K562 (cell line): Measurements from ENCODE around the gene TANK. TPM values are rescaled to one million over a fixed set of nuclear protein-coding genes. Genes with fewer than 3 reads are reported as not detected.

Source experiments
- CEBPG ChIP-seq, 3 experiments: fragments of 200-800 bp in 1 of 3; sonication (Bioruptor generic) in 1 of 3; sonication (generic) in 1 of 3; formaldehyde crosslinking in 1 of 3; IDR thresholded peaks in 2 of 3; conservative IDR thresholded peaks in 1 of 3; 2 replicates each; pipeline versions ENCODE4 v1.6.1 to v1.8.0; 2016 to 2022; ENCODE audit warnings: missing compliant biosample characterization in 2 of 3, missing genetic modification characterization in 2 of 3, mild to moderate bottlenecking in 1 of 3, missing genetic modification reagents in 1 of 3
- SIN3B ChIP-seq: fragments of 450-650 bp; IDR thresholded peaks from 2 replicates; pipeline ENCODE4 v1.6.1; 2017; ENCODE audit warnings: low read depth, mild to moderate bottlenecking, moderate library complexity
- SMC3 ChIP-seq: conservative IDR thresholded peaks from 2 replicates; pipeline ENCODE4 v1.6.1; 2011; ENCODE audit warnings: low read depth, low read length, improper control_type of control experiment; ENCODE audit not compliant: insufficient read depth
- polyA plus RNA-seq, 8 experiments: library from polyadenylated mRNA; depleted of rRNA in 4 of 8; stranded (reverse) in 5 of 8; unstranded in 3 of 8; fragments of >200 nt; fragmentation: Nextera tagmentation in 2 of 8; fragmentation: Illumina TruSeq in 1 of 8; extraction: Ambion mirVana in 2 of 8; extraction: Trizol in 1 of 8; gene quantifications; 2 replicates each; pipeline versions ENCODE4 v1.2.1 to v1.2.3, GENCODE V29; 2011 to 2014; ENCODE audit warnings: inconsistent platforms in 1 of 8, missing spikeins in 1 of 8
- total RNA-seq, 7 experiments: library from RNA; depleted of rRNA in 6 of 7; stranded (reverse); fragments of >200 nt in 6 of 7; fragmentation: Illumina TruSeq in 2 of 7; extraction: Trizol in 2 of 7; gene quantifications; 2 replicates each; pipeline versions ENCODE4 v1.2.1 to v1.2.3, GENCODE V29; 2011 to 2021; ENCODE audit warnings: low replicate concordance in 1 of 7
- TF ChIP-seq, protein P1 (sequence below), 2 experiments: fragments of 450-650 bp; formaldehyde crosslinking in 1 of 2; IDR thresholded peaks; 2 replicates each; pipeline versions ENCODE4 v1.4.0 to v1.6.1; 2014 to 2020; ENCODE audit warnings: mild to moderate bottlenecking in 2 of 2, borderline replicate concordance in 1 of 2, low read depth in 1 of 2
- TF ChIP-seq, protein P2 (sequence below), 3 experiments: IDR thresholded peaks in 2 of 3; conservative IDR thresholded peaks in 1 of 3; 2 replicates each; pipeline ENCODE4 v1.5.1; 2011 to 2012; ENCODE audit warnings: low read length in 3 of 3, mild to moderate bottlenecking in 3 of 3, control low read depth in 2 of 3, improper control_type of control experiment in 1 of 3, inconsistent platforms in 1 of 3, low read depth in 1 of 3, mixed read lengths in 1 of 3, moderate library complexity in 1 of 3; ENCODE audit not compliant: insufficient read depth in 2 of 3

TANK gene
- total and polyA plus RNA-seq, 9 of the 15 experiments (the other 6 are each of a cell fraction or from before 2014, with no cell fraction given): 43.0 to 91.5 (median 54.4) TPM

DNA sequence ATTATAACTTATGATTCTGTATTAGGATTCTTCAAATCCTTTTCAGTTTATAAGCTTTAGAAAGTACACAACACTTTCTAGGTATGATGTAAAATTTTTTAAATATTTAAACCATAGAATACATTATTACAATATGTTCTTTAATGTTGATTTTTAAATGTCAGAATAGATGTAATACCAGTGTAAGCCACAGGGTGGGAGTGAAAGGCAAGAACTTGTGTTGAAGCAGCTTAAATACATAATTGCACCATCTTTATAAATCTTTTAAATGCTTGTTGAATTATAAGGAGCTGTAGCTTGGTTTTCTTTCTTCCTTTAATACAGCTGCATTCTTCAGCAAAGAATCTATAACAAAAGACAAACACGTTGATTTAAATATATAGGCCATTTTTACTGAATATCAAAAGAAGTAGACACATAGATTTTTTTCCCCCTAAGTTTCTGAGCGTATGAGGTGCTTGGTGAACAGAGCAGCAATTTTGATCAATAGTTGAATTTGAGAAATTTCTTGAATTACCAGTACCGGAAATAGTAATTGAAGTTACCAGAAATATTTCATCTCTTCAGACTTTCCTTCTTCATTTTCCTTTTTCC, 63.0 kb downstream of the TANK start (continued):
- TF ChIP-seq, protein P1, sequence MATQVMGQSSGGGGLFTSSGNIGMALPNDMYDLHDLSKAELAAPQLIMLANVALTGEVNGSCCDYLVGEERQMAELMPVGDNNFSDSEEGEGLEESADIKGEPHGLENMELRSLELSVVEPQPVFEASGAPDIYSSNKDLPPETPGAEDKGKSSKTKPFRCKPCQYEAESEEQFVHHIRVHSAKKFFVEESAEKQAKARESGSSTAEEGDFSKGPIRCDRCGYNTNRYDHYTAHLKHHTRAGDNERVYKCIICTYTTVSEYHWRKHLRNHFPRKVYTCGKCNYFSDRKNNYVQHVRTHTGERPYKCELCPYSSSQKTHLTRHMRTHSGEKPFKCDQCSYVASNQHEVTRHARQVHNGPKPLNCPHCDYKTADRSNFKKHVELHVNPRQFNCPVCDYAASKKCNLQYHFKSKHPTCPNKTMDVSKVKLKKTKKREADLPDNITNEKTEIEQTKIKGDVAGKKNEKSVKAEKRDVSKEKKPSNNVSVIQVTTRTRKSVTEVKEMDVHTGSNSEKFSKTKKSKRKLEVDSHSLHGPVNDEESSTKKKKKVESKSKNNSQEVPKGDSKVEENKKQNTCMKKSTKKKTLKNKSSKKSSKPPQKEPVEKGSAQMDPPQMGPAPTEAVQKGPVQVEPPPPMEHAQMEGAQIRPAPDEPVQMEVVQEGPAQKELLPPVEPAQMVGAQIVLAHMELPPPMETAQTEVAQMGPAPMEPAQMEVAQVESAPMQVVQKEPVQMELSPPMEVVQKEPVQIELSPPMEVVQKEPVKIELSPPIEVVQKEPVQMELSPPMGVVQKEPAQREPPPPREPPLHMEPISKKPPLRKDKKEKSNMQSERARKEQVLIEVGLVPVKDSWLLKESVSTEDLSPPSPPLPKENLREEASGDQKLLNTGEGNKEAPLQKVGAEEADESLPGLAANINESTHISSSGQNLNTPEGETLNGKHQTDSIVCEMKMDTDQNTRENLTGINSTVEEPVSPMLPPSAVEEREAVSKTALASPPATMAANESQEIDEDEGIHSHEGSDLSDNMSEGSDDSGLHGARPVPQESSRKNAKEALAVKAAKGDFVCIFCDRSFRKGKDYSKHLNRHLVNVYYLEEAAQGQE (IDR thresholded peaks at IDR 0.05; ENCODE audit: borderline replicate concordance): peak; percentile 17; the same call in 1 of the 2 replicates
- TF ChIP-seq, protein P1 (CRISPR knock-in tag; IDR thresholded peaks at IDR 0.05; ENCODE audit: low read depth): no peak
- TF ChIP-seq, protein P2, sequence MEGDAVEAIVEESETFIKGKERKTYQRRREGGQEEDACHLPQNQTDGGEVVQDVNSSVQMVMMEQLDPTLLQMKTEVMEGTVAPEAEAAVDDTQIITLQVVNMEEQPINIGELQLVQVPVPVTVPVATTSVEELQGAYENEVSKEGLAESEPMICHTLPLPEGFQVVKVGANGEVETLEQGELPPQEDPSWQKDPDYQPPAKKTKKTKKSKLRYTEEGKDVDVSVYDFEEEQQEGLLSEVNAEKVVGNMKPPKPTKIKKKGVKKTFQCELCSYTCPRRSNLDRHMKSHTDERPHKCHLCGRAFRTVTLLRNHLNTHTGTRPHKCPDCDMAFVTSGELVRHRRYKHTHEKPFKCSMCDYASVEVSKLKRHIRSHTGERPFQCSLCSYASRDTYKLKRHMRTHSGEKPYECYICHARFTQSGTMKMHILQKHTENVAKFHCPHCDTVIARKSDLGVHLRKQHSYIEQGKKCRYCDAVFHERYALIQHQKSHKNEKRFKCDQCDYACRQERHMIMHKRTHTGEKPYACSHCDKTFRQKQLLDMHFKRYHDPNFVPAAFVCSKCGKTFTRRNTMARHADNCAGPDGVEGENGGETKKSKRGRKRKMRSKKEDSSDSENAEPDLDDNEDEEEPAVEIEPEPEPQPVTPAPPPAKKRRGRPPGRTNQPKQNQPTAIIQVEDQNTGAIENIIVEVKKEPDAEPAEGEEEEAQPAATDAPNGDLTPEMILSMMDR (IDR thresholded peaks at IDR 0.05 in 2 of 3, conservative IDR thresholded peaks at IDR 0.05 in 1 of 3; ENCODE audit: insufficient read depth in 2 of 3, low read depth in 1 of 3, low read length in 3 of 3): peak; percentile 43 to 73 (median 48); a peak in 4 of 6 replicates
- TF ChIP-seq CEBPG (CRISPR knock-in tag; IDR thresholded peaks at IDR 0.05) (no peak), CEBPG (tag; conservative IDR thresholded peaks at IDR 0.05 in 1 of 2, IDR thresholded peaks at IDR 0.05 in 1 of 2) (peak; percentile 32 to 50; a peak in 2 of 4 replicates), SIN3B (no peak), SMC3 (peak; percentile 24; the same call in 1 of the 2 replicates)
